Measurements from ENCODE around the gene DGUOK. TPM values are rescaled to one million over a fixed set of nuclear protein-coding genes. Genes with fewer than 3 reads are reported as not detected.

Gene DGUOK
- total RNA-seq, 1 donor from 2014 or later: 52.3 TPM

- no peak overlapping the region for H3K27ac ChIP-seq
- no peaks in the 10 kb centered on the region for H3K4me1 ChIP-seq
- H3K27me3 ChIP-seq: no peaks in the 10 kb centered on the region
- peaks cover 0 to 46% of the 10 kb centered on the region in 2 donors for H3K36me3 ChIP-seq
- no peak overlapping the region for H3K4me3 ChIP-seq
- TF ChIP-seq POLR2A (IDR thresholded peaks at IDR 0.05): no peak
- TF ChIP-seq CTCF (IDR thresholded peaks at IDR 0.05): no peak
- no peak for TF ChIP-seq POLR2AphosphoS5 (IDR thresholded peaks at IDR 0.05; ENCODE audit: insufficient read depth in 1 of 2, low read depth in 1 of 2)
- no peaks in the 10 kb centered on the region for H3K9me3 ChIP-seq
- intact Hi-C loops (cut with DNase I): no loop called here
- no peak for DNase-seq (ENCODE audit: extremely low spot score in 2 of 2)
These were observed 26.1 kb downstream of the DGUOK start for GRCh38 chr2:73952499-73953446.

- H3K4me1 ChIP-seq: no peaks in the 10 kb centered on the region
- DNase-seq (ENCODE audit: extremely low spot score in 2 of 2): no peak
- no peak overlapping the region for H3K4me3 ChIP-seq
- H3K36me3 ChIP-seq: peaks cover 0 to 37% of the 10 kb centered on the region in 2 donors
- TF ChIP-seq POLR2AphosphoS5 (IDR thresholded peaks at IDR 0.05; ENCODE audit: insufficient read depth in 1 of 2, low read depth in 1 of 2): no peak
- no peak overlapping the region for H3K27ac ChIP-seq
- H3K27me3 ChIP-seq: no peaks in the 10 kb centered on the region
- intact Hi-C loops (cut with DNase I): no loop called here
- H3K9me3 ChIP-seq: no peaks in the 10 kb centered on the region
These were observed 29.7 kb downstream of the DGUOK start for GRCh38 chr2:73956218-73956865.

DNA sequence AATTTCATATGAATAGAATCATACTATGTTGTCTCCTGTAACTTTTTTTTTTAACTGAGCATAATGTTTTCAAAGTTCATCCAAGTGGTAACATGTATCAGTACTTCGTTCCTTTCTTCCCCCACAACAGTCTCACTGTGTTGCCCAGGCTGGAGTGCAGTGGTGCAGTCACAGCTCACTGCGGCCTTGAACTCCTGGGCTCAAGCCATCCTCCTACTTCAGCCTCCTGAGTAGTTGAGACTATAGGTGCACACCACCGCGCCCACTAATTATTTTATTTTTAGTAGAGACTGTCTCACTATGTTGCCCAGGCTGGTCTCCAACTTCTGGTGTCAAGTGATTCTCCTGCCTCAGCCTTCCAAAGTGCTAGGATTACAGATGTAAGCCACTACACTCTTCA, 34.6 kb downstream of the DGUOK start:
- no peak overlapping the region for H3K27ac ChIP-seq
- no peaks in the 10 kb centered on the region for H3K27me3 ChIP-seq
- peaks cover 0 to 19% of the 10 kb centered on the region in 2 donors for H3K36me3 ChIP-seq
- no peaks in the 10 kb centered on the region for H3K9me3 ChIP-seq
- H3K4me1 ChIP-seq: no peaks in the 10 kb centered on the region
- TF ChIP-seq POLR2A (IDR thresholded peaks at IDR 0.05) (no peak), CTCF (IDR thresholded peaks at IDR 0.05) (no peak), POLR2AphosphoS5 (IDR thresholded peaks at IDR 0.05; ENCODE audit: insufficient read depth in 1 of 2, low read depth in 1 of 2) (no peak)
- intact Hi-C loops (cut with DNase I): no loop called here
- H3K4me3 ChIP-seq: no peak overlapping the region
- no peak for DNase-seq (ENCODE audit: extremely low spot score in 2 of 2)

DNA sequence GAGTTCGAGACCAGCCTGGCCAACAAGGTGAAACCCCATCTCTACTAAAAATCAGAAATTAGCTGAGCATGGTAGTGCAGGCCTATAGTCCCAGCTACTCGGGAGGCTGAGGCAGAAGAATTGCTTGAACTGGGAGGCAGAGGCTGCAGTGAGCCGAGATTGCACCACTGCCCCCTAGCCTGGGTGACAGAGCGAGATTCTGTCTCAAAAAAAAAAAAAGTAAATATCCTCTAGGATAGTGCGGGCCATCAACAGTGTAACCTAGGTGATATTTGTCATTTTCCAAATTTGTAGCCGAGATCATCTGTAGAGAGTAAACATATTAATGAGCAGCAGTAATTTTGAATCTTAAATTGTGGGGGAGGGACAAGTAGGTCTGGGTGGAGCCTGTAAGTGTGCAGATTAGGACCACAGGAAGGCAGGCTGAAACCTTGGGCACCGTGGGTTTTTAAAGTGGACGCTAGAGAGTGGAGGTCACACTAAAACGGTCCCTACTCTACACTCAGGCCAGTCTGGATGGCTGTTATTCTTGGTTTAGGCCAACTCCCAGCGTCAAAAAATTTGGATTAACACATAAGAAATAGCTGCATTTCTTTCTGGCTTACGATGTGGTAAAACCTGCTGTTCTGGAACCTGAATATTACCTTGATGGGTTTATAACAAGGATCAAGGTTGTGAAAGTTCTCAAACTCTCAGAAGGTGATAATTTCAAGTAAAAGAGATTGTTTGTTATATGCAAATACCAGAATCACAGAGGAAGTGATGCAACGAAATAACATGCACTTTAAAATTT, 35.3 kb downstream of the DGUOK start:
- no peak for DNase-seq (ENCODE audit: extremely low spot score in 2 of 2)

More for the DNA sequence above, 35.3 kb downstream of the DGUOK start:
- Histone ChIP-seq H3K4me1 (no peaks in the 10 kb centered on the region), H3K4me3 (no peak overlapping the region), H3K27me3 (no peaks in the 10 kb centered on the region), H3K36me3 (peaks cover 0 to 19% of the 10 kb centered on the region in 2 donors), H3K27ac (no peak overlapping the region), H3K9me3 (no peaks in the 10 kb centered on the region)
- TF ChIP-seq POLR2A (IDR thresholded peaks at IDR 0.05) (no peak), CTCF (IDR thresholded peaks at IDR 0.05) (no peak), POLR2AphosphoS5 (IDR thresholded peaks at IDR 0.05; ENCODE audit: insufficient read depth in 1 of 2, low read depth in 1 of 2) (no peak)
- intact Hi-C loops (cut with DNase I): no loop called here
